Epithelial cell of prostate (primary cell): ENCODE results near the gene SNED1.
"Not testable (repeated sequence)": the region's sequence is repeated elsewhere in the genome, so short reads cannot be mapped to it uniquely, and the experiment has no call there.

Source experiments
- DNase-seq: peaks from one replicate; pipeline ENCODE4 v3.0.0-alpha.2; 2011; ENCODE audit warnings: low read depth, low spot score
- H3K27ac ChIP-seq: fragments of 450-650 bp; 2 replicates; pipeline ENCODE4 v1.5.1; 2017; ENCODE audit warnings: mild to moderate bottlenecking

Gene SNED1

DNA sequence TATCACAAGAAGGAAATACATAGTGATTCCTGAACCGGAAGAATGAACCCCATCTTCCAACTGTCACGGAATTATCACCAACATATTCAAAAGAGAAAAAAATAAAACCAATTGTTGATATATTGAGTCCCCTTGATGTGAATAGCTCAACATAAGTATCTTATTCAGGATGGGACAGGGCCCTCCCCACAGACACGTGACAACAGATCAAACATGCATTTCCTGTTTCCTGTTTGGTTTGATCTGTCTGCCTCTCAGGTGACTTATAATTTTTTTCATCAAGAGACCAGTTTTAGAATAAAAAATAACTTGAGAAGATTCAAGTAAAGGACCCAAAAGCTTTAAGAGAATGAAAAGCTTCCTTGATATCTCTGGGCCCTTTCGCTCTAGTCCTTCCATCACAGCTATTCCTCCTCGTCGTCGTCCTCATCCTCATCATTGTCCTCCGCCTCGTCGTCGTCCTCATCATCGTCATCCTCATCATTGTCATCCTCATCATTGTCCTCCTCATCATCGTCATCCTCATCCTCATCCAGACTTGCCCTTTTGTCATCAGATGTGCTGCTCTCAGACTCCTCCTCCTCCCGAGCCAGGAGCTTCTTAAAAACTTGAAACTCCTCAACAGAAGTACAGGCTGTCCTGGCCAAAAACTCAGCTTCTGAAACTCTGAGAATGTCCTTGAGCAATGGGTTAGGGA, 97.3 kb downstream of the SNED1 start:
- no peak for DNase-seq
- no peak overlapping the region for H3K27ac ChIP-seq

DNA sequence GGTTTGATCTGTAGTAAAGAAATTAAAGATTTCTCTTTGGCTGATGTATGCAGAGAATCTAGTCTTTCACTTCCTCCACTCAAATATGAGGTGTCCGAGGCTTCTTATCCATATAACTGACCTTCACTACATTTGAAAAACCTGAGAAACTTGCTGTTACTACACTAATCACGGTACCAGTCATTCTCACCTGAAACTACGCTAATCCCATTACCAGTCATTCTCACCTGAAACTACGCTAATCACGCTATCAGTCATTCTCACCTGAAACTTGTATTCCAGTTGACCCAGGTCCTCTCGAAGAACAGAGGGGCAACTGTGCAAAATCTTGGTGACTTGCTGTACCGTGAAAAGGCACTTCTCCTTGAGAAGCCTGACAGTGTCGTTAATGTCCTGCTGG, 98.6 kb downstream of the SNED1 start:
- no peak overlapping the region for H3K27ac ChIP-seq

DNA sequence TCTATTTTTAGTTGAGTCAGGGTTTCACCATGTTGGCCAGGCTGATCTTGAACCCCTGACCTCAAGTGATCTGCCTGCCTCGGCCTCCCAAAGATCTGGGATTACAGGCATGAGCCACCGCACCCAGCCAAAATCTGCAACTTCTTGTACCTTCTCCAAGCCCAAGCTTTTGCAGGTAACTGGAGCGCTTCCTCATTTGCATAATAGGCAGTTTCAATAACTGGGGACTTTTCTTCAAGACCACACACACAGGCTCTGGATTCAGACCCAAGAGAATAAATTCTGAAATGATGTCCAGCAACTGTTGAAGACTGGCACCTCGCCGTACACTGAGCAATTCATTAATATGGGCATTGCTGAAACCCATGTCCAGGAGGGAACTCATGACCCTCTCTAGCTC, 100.8 kb downstream of the SNED1 start:
- no peak for DNase-seq
- H3K27ac ChIP-seq = no peak overlapping the region

More for the DNA sequence above, 98.6 kb downstream of the SNED1 start:
- DNase-seq = no peak

DNA sequence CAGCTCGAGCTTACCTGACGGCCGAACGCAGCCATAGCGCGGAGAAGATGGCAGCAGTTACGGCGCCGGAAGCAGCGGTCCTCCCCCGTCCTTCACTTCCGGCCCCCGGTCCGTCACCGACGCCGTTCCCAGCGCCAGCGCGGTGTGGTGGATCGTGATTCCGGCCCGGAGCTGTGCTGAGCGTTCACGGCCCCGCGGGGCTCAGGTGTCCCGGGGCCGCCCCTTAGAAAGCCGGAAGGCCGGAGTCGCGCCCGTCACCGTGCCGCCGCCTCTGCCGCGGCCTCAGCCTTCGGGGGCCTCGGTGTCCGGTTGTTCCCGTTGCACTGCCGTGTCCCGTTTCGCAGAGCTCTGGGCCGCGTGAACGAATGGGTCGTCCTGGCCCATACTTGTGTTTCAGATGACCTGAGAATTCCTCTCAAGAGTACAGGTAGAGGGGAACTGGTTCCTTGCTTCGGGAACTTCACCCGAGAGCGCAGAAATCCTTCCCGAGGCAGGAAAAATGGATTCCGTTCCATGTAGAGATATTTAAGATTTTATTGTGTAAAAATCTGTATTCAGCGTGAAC, 103.9 kb downstream of the SNED1 start, which contains the start of gene MTERF4:
Gene MTERF4 (minus strand): TSS at position 49 of the 565 bp plus-strand sequence. CDS start 14 bp downstream, at position 35.
- peak within 1 kb of the TSS; percentile 73 for H3K27ac ChIP-seq
- peak; percentile 26 for DNase-seq

DNA sequence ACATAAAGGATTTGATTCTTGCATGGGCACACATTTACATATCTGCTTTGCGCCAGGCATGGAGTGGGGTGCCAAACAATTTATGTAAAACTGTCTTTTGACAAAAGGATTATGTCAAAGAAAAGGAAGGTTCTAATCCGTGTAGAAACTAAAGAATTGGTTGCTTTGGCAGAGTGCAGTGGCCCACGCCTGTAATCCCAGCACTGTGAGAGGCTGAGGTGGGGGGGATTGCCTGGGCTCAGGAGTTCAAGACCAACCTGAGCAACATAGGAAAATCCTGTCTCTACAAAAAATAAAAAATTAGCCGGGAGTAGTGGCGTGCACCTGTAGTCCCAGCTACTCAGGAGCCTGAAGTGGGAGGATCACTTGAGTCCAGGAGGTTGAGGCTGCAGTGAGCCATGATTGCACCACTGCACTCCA, 104.8 kb downstream of the SNED1 start:
- no peak for DNase-seq
- H3K27ac ChIP-seq = peak overlapping the region; percentile 73

DNA sequence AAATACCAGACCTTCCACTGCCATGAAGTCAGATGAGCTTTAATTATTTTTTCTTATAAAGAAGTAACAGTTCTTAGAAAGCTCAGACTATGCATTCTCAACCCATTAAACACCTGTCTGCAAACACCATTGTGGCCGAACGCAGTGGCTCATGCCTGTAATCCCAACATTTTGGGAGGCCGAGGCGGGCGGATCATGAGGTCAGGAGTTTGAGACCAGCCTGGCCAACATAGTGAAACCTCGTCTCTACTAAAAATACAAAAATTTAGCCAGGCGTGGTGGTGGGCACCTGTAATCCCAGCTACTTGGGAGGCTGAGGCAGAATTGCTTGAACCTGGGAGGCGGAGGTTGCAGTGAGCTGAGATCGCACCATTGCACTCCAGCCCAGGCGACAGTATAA, 106.2 kb downstream of the SNED1 start:
- H3K27ac ChIP-seq, DNase-seq: not testable (repeated sequence)

DNA sequence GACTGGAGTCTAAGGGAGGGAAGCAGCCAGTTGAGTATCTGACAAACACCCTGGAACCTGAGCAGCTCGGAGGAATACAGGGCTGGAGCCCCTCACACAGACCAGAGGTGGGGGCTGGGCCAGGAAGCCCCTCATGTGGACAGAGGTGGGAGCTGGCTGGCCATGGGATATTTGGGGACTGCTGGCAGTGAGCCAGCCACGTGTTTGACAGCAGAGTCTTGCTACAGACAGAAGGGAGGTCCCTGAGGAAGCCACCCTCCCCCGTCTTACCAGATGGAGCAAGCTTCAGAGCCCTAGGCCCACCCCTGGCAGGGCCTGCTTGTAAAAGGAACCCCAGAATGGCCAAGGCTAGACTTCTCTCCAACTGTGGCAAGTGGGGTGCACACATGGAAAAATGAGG, 107.2 kb downstream of the SNED1 start:
- DNase-seq = no peak
- no peak overlapping the region for H3K27ac ChIP-seq

DNA sequence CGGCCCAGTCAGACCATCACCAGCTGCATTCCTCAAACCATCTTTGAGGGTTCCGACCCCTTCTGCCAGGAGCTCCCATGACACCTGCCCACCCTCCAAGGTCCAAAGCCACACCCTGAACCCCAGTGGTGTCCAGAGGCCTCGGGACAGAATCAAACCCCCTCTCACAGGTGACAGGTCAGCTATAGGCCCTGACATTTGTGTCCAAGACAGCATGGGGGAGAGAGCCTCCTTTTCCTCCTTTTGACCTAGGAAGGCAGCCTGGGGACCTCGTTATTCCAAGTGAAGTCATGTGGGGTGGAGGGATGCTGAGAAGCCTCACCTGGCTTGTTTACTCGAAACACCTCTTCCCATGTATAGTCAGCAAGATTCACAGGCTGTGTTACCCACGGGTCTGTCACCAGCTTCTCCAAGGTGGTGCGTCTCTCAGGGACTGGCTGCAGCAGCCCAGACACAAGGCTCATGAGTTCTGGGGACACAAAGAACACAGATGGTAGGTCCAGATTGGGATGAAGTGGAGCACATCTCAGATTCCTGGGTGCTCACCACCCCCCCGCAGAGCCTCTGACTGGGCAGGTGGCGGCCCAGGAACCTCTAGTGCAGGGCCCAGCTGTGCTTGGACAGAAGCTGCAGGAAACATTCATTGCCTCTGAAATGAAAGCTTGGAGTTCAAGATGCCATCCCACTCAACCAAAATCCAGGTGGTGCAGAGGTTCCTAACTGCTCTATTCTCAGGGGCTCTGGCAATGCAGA, 108.8 kb downstream of the SNED1 start:
- H3K27ac ChIP-seq = no peak overlapping the region
- DNase-seq = no peak

DNA sequence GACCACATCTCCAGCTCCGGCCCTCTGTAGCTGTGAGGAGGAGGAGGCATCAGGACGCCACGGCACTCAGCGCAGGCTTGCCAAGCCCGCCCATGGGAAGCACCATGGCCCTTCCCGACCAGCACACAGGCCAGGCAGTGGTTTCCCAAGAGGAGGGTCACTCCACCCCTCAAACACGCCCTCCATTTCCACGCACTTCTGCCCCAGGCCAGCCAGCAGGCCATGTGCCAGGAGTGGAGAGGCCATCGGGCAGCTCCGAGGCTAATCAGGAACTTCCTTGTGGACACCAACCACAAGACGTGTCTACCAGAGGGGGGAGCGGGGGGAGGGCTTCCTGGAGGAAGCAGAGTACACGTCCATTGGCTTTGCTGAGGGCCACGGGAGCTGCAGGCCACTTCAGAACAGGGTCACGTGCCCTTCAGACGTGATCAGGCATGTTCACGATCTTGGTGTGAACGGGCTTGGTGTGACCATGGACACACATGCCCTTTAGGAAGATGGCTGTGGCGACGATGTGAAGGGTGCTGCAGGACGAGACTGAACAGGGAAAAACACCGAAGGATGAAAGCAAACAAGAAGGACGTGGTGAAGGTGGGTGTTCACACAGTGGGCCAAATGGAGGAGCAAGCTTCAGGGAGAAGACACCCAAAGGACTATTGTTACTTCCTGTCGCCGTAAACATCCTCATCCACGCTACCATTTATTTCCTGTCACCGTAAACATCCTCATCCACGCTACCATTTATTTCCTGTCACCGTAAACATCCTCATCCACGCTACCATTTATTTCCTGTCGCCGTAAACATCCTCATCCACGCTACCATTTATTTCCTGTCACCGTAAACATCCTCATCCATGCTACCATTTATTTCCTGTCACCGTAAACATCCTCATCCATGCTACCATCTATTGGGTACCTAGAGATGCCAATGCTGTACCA, 110.1 kb downstream of the SNED1 start:
- no peak for DNase-seq
- no peak overlapping the region for H3K27ac ChIP-seq

DNA sequence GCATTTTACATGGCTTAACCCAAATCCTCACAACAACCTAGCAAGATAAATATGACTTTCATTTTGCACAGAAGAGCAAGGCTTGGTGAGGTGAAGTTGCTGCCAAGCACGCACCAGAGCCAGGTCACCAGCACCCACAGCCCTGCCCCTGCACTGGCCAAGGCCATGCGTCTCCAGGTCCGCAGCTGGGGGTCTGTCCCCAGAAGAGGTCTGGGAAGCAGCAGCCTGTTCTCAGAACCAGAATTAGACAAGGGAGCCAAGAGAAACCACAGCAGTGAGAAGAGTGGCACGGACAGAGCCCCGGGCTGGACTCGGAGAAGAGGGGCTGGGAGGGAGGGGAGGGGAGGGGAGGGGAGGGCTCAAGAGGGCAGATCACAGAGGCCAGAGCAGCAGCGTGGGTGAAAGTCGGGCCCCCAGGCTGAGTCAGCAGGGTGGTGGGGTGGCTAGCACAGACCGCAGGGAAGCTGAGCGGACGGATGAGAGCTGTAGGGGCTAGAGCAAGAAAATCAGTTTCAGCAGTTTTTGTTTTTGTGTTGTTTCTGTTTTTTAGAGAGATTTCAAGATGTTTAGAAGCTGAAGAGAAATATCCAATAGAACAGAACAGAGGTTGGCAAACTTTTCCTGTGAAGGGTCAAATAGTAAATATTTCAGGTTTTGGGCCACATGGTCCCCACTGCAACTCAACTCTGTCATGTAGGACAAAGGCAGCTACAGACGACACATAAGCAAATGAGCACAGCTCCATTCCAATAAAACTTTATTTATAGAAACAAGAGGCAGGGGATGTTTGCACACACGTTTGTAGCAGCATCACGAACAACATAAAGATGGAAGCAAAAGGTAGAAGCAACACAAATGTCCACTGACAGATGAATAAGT, 111.0 kb downstream of the SNED1 start:
- no peak overlapping the region for H3K27ac ChIP-seq
- DNase-seq = no peak

DNA sequence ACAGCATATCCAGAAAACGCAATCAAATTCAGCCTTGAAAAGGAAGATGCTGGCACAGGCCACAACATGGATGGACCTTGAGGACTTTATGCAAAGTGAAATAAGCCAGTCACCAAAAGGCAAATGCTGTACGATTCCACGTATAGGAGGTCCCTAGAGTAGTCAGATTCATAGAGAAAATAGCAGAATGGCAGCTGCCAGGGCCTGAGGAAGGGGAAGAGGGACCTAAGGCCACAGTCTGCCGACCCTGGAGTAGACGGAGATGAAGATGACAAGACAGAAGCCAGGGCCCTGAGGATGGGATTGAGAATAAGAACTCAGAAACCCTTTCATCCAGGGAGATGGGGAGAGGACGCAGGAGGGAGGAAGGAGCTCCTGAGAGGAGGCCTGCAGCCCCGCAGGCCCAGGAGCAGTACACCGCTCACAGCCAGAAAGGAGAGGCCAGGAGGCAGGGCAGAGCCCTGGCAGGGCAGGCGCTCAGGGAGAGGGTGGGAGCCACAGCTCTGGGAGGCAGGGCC, 111.7 kb downstream of the SNED1 start:
- no peak overlapping the region for H3K27ac ChIP-seq
- no peak for DNase-seq

DNA sequence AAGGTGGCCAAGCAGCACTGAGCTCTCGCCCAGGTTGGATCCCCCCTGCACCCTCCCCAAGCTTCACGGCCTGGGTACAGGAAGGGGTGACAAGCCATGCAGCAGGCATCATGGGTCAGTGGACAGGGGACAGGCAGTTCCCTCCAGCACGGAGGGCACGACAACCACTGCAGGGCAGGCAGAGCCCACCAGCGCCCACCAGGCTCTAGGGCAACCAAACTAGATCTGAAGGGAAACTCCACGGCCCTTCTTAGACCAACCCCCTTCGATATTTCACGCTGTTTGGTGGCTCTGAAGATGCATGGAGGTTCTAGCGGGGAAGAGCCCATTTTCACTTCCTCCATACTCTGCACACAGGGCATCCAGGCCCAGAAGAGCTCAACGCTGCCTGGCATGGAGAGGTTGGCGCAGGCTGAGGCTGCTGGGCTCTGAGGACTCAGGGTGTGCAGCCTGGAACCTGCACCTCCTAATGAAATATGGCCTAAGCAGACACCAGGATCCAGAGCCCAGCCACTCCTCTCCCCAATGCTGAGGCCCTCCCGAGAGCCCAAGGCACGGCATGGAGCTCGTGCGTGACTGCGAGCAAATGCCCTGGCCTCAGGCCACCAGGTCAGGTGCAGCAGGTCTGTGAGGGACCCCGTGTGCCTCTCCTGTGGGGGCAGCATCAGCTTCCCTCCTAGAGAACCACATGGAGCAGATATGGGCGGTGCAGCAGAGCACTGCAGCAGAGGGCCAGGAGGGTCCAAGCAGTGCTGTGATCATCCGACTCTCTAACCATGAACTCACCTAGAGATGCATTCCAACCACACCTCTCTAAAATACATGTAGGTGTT, 112.4 kb downstream of the SNED1 start:
- H3K27ac ChIP-seq = no peak overlapping the region
- DNase-seq = no peak

DNA sequence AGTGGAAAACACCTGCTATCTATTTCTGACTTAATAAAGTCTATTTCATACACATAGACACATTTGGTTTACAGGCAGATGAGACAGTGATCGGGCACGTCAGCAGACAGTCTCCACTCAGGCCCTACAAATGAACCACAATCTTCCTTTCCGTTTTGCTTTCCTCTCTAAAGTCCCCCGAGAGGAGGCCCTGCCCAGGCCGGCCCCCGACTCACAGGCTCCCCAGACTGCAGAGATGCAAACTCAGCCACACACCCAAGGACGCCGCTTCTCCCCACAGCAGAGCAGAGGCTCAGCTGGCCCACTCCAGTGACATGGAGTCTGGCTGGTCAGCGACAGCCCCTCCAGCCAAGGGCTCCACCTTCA, 113.0 kb downstream of the SNED1 start:
- H3K27ac ChIP-seq = no peak overlapping the region

DNA sequence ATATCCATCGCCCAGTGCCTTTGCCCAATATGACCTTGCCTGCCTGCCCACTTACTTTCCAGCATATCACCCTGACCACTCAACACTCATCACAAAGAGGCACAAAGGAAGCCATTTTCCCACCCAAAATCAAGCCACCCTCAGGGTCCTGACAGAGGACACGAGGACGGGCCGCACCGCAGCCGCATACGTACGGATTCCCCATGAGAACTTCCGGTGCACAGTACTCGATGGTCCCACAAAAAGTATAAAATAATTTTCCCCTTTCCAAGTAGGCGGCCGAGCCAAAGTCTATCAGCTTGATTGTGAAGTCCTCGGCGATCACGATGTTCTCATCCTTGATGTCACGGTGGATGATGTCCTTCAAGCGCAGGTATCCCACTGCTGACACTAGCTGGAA, 113.6 kb downstream of the SNED1 start:
- no peak for DNase-seq
- no peak overlapping the region for H3K27ac ChIP-seq

More for the DNA sequence above, 113.0 kb downstream of the SNED1 start:
- no peak for DNase-seq

DNA sequence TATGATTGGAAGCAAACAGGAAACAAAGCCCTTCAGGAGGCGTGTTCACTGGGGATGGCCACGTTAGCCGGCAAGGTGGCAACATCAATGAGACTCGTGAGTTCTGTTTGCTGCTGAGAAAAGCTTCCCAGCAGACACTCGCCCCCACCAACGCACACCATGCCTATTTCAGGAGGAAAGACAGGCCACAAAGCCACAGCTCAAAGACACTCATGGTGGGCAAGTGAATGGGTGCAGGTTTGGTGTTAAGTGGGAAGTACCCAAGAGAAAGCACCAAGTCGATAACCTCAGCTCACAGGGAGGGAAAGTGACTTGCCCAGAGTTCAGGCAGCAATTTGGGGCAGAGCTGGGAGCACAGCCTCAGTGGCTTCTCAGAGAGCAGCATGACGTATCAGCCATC, 114.2 kb downstream of the SNED1 start:
- no peak for DNase-seq
- no peak overlapping the region for H3K27ac ChIP-seq

DNA sequence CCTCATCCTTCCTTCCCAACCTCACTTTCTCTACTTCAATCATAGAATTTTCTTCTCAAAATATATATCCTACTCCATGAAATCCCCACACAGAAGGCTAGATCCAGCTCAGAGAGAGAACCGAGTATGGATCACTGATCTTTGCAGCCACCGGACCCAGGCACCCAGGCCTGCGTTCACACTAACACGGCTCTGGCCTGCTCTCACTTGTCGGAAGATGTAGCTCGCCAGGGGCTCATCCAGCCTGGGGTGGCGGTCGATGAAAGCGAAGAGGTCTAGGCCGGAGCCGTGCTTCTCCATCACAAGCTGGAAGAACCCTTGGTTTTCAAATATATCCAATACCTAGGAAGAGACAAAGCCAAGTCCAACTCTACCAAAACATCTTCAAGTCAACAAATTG, 116.4 kb downstream of the SNED1 start:
- H3K27ac ChIP-seq = no peak overlapping the region
- DNase-seq = no peak

DNA sequence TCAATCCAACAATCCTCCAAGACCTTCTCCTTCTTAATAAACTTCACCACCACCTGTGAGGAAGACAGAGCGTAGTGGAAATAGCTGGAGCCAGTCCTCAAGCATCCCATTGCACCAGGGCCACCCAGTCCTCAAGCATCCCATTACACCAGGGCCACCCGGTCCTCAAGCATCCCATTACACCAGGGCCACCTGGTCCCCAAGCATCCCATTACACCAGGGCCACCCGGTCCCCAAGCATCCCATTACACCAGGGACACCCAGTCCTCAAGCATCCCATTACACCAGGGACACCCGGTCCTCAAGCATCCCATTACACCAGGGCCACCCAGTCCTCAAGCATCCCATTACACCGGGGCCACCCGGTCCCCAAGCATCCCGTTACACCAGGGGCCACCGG, 116.9 kb downstream of the SNED1 start:
- no peak overlapping the region for H3K27ac ChIP-seq
- DNase-seq = no peak
